HEK293T (cell line): ENCODE measurements around the gene AGBL1.

Experiments
- CTCF ChIA-PET: fragments of 350-600 bp; formaldehyde crosslinking; extraction: SDS; loops from one replicate; lab custom pipeline; 2021; ENCODE audit warnings: antibody characterized with exemption, inconsistent platforms; lab: Yijun Ruan, JAX
- POLR2A ChIA-PET: fragments of 350-600 bp; formaldehyde crosslinking; extraction: SDS; loops from one replicate; lab custom pipeline; 2020; ENCODE audit warnings: antibody characterized with exemption, inconsistent platforms; lab: Yijun Ruan, JAX
- DNase-seq: peaks from one replicate; pipeline ENCODE4 v3.0.0; 2012; ENCODE audit warnings: mixed read lengths; ENCODE audit errors: extremely low spot score
- ARNT ChIP-seq: fragments of 450-650 bp; IDR thresholded peaks from 2 replicates; pipeline ENCODE4 v1.6.1; 2017; ENCODE audit warnings: mild to moderate bottlenecking
- BHLHE40 ChIP-seq: fragments of 450-650 bp; IDR thresholded peaks from 2 replicates; pipeline ENCODE4 v1.6.1; 2016; ENCODE audit warnings: mild to moderate bottlenecking, moderate library complexity, borderline replicate concordance
- CTBP1 ChIP-seq: fragments of 450-650 bp; IDR thresholded peaks from 2 replicates; pipeline ENCODE4 v1.6.1; 2016; ENCODE audit warnings: borderline replicate concordance
- ELF4 ChIP-seq: fragments of 450-650 bp; IDR thresholded peaks from 2 replicates; pipeline ENCODE4 v1.6.1; 2017; ENCODE audit warnings: antibody characterized with exemption
- FOXA1 ChIP-seq: fragments of 450-650 bp; IDR thresholded peaks from 2 replicates; pipeline ENCODE4 v1.6.1; 2016; ENCODE audit warnings: mild to moderate bottlenecking
- FOXK2 ChIP-seq: fragments of 450-650 bp; IDR thresholded peaks from 2 replicates; pipeline ENCODE4 v1.6.1; 2016; ENCODE audit warnings: mild to moderate bottlenecking
- FOXM1 ChIP-seq: fragments of 450-650 bp; IDR thresholded peaks from 2 replicates; pipeline ENCODE4 v1.6.1; 2017; ENCODE audit warnings: mild to moderate bottlenecking, borderline replicate concordance
- HDGF ChIP-seq: fragments of 450-650 bp; IDR thresholded peaks from 2 replicates; pipeline ENCODE4 v1.6.1; 2017; ENCODE audit warnings: antibody characterized with exemption, borderline replicate concordance
- L3MBTL2 ChIP-seq: fragments of 450-650 bp; conservative IDR thresholded peaks from 2 replicates; pipeline ENCODE4 v1.6.1; 2016; ENCODE audit warnings: mild to moderate bottlenecking
- LEF1 ChIP-seq: fragments of 450-650 bp; IDR thresholded peaks from 2 replicates; pipeline ENCODE4 v1.6.1; 2017; ENCODE audit warnings: mild to moderate bottlenecking, borderline replicate concordance
- NFRKB ChIP-seq: fragments of 450-650 bp; IDR thresholded peaks from 2 replicates; pipeline ENCODE4 v1.6.1; 2016; ENCODE audit warnings: mild to moderate bottlenecking, moderate library complexity
- PKNOX1 ChIP-seq: fragments of 450-650 bp; IDR thresholded peaks from 2 replicates; pipeline ENCODE4 v1.6.1; 2016
- SP1 ChIP-seq: fragments of 450-650 bp; IDR thresholded peaks from 2 replicates; pipeline ENCODE4 v1.6.1; 2017
- SUZ12 ChIP-seq: fragments of 450-650 bp; IDR thresholded peaks from 2 replicates; pipeline ENCODE4 v1.6.1; 2016; ENCODE audit warnings: mild to moderate bottlenecking
- TARDBP ChIP-seq: fragments of 450-650 bp; IDR thresholded peaks from 2 replicates; pipeline ENCODE4 v1.6.1; 2016
- ZNF384 ChIP-seq: fragments of 450-650 bp; IDR thresholded peaks from 2 replicates; pipeline ENCODE4 v1.6.1; 2016

The AGBL1 gene

DNA sequence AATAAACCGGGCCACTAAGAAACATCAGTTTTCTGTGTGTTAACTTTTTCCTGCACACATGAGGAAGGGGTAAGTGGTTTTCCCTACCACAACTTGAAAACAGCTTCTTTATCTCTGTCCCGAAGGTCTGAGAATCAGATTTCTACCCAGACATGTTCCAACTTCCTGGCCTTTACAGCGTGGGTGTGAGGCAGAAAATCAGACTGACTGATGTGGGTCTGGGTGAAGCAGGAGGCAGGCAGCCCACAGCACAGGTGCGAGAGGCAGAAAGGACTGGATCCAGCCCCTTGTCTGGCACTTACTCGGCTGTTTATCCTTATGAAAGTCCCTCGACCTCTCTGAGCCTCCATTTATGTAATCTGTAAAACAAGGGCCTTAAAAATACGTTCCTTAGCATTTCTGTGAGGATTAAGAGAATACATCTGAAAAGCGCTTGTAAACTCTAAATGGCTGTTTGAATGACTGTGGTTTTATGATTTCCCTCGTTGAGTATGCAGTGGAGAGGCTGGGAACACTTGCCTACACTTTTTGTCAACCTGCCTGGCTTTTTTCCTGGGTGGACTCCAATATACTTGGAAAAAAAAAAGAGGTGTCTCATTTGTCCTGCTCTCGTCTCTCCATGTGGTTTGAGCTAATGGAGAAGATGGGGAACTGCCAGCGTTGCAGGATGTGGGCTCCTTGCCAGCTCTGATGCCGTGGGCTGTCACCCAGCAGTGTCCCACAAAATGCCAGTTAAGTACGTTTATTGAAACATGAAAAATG, 3.1 kb downstream of the AGBL1 start:
- POLR2A ChIA-PET: no interaction called here
- CTCF ChIA-PET: no interaction called here

DNA sequence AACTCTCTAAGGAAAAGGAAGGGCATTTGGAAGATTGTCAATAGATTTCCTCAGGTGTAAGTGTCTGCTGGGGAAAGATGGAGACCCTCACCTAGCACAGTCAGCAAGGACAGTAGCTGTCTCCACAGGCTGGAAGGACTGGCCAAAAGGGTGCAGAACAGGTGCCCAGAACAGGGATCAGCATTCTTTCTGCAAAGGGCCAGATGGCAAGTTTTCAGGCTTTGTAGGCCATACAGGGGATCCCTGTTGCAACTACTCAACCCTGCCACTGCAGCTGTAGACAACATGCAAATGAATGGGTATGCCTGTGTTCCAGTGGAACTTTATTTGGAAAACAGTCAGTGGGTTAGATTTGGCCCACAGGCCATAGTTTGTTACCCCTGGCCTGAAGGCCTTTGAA, 8.1 kb downstream of the AGBL1 start:
- no peak for TF ChIP-seq ZNF384
- TF ChIP-seq ELF4: no peak
- TF ChIP-seq BHLHE40: no peak
- CTCF ChIA-PET: no interaction called here
- DNase-seq: no peak
- POLR2A ChIA-PET: no interaction called here

More for the DNA sequence above, 3.1 kb downstream of the AGBL1 start:
- no peak for TF ChIP-seq LEF1
- TF ChIP-seq SUZ12: no peak
- TF ChIP-seq FOXM1: no peak
- TF ChIP-seq FOXA1: no peak
- no peak for TF ChIP-seq NFRKB
- TF ChIP-seq ARNT: no peak
- TF ChIP-seq CTBP1: no peak
- no peak for TF ChIP-seq TARDBP
- TF ChIP-seq SP1: no peak
- no peak for DNase-seq

DNA sequence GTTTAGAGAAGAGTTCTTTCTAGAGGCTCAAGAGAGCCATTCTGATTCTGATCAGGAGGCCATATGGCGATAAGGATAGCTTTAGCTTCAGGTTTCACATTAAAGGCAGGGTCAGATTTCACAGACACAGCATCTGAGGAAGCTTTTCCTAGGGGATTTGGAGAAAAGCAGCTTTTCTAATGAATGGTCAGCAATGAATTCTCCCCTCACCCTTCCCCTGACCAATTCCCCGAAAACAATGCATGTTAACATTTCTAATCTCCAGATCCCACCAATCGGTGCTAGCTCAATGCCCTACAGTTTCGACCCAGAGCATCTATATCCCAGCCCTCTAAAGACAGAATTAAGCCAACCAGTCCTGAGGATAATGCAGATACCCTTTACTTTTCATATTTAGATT, 9.8 kb downstream of the AGBL1 start:
- CTCF ChIA-PET: interaction anchor here (0.6 kb wide), 1 partner anchor 165 kb away, joined by 4 read pairs; no protein-coding TSS in a partner anchor
- POLR2A ChIA-PET: no interaction called here
- no peak for TF ChIP-seq BHLHE40
- TF ChIP-seq FOXK2: no peak
- TF ChIP-seq FOXM1: no peak
- no peak for TF ChIP-seq CTBP1
- TF ChIP-seq SP1: no peak
- TF ChIP-seq HDGF: no peak
- TF ChIP-seq SUZ12: no peak
- TF ChIP-seq ELF4: no peak
- no peak for TF ChIP-seq ZNF384
- TF ChIP-seq FOXA1: no peak
- no peak for TF ChIP-seq LEF1
- no peak for TF ChIP-seq TARDBP
- TF ChIP-seq NFRKB: no peak
- TF ChIP-seq PKNOX1: no peak
- no peak for TF ChIP-seq L3MBTL2
- no peak for DNase-seq

- CTCF ChIA-PET: no interaction called here
- POLR2A ChIA-PET: no interaction called here
- no peak for DNase-seq
- TF ChIP-seq BHLHE40: no peak
- TF ChIP-seq FOXM1: no peak
- no peak for TF ChIP-seq ZNF384
- TF ChIP-seq ARNT: no peak
These were observed 22.1 kb downstream of the AGBL1 start for GRCh38 chr15:86101818-86102217.

DNA sequence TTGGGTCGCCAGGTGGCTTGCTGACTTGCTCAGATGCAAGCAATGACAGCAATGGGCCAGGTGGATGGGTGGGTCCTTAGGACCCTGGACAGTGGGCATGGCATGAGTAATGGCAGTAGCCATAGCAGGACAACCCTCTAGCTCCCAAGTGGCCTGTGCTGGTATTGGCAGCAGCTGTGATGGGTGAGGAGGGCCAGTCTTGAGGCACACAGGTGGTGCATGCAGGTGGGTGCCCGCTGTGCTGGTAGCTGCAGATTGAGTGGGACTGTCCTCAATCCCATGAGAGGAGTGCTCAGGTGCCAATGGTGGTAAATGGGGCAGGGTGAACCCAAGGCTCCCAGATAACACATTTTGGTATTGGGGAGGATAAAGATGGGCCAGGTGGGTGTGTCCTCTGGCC, 24.2 kb downstream of the AGBL1 start:
- ChIA-PET CTCF (no interaction called here), POLR2A (no interaction called here)
- no peak for DNase-seq
- TF ChIP-seq LEF1 (no peak), FOXK2 (no peak), FOXM1 (no peak), BHLHE40 (no peak), NFRKB (no peak), PKNOX1 (no peak), HDGF (no peak), SP1 (no peak), FOXA1 (no peak), ZNF384 (no peak), ELF4 (no peak), SUZ12 (no peak), TARDBP (no peak), CTBP1 (no peak)

DNA sequence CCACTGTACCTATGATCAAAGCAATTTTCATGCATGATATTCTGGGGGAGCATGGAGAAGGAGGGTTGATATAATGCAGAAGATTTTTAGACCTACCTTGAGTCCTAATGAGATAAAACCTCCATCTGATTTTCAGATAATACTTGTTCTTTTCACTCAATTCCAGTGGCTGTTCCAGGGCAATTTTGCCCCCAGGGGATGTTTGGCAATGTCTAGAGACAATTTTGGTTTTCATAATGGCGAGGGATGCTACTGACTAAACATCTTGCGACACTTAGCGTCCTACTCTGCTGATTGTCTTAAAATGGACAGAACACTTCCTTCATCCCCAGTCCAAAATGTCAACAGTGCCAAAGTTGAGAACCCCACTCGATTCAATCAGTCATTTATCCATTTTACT, 26.6 kb downstream of the AGBL1 start:
- no peak for DNase-seq
- ChIA-PET POLR2A (no interaction called here), CTCF (no interaction called here)
- TF ChIP-seq SUZ12 (no peak), ZNF384 (no peak), SP1 (no peak), FOXM1 (no peak), ARNT (no peak), ELF4 (no peak), CTBP1 (no peak), PKNOX1 (no peak), TARDBP (no peak), FOXA1 (no peak), LEF1 (no peak), HDGF (no peak), NFRKB (no peak), L3MBTL2 (no peak), FOXK2 (no peak), BHLHE40 (no peak)
